Measurements from ENCODE around the gene MARK4. TPM values are rescaled to one million over a fixed set of nuclear protein-coding genes. Genes with fewer than 3 reads are reported as not detected.
"Not testable (repeated sequence)": the region's sequence is repeated elsewhere in the genome, so short reads cannot be mapped to it uniquely, and the experiment has no call there.

Gene MARK4
- total and polyA plus RNA-seq, 12 donors, result 5.6 to 53.3 (median 26.6) TPM

- Histone ChIP-seq H3K4me3 (no peak overlapping the region), H3K27me3 (peaks cover 9% of the 10 kb centered on the region), H3K9me3 (replicated peaks in 1 of 3) (no peaks in the 10 kb centered on the region), H3K27ac (no peak overlapping the region), H3K4me1 (replicated peaks in 1 of 2) (peaks cover 0 to 11% of the 10 kb centered on the region in 2 donors), H3K36me3 (replicated peaks in 1 of 2) (no peaks in the 10 kb centered on the region)
- no peak for DNase-seq
- TF ChIP-seq CTCF (IDR thresholded peaks at IDR 0.05), result no peak
- no peak for TF ChIP-seq POLR2A (IDR thresholded peaks at IDR 0.05)
- 64 to 79% (median 73%) methylated on average over 18 of the region's 18 CpGs for WGBS, 4 donors
- intact Hi-C loops (cut with DNase I), result no loop called here
Measured at GRCh38 chr19:45218911-45219743, 31.9 kb upstream of the MARK4 start.

- Histone ChIP-seq H3K4me1 (replicated peaks in 1 of 2) (no peaks in the 10 kb centered on the region), H3K4me3 (no peak overlapping the region), H3K9me3 (replicated peaks in 1 of 3) (no peaks in the 10 kb centered on the region), H3K27ac (no peak overlapping the region), H3K27me3 (no peaks in the 10 kb centered on the region), H3K36me3 (replicated peaks in 1 of 2) (no peaks in the 10 kb centered on the region)
- DNase-seq, result no peak
- intact Hi-C loops (cut with DNase I), result no loop called here
- WGBS, 4 donors, result 82 to 96% (median 93%) methylated on average over 6 of the region's 6 CpGs
- TF ChIP-seq CTCF (IDR thresholded peaks at IDR 0.05), result no peak
- TF ChIP-seq POLR2A (IDR thresholded peaks at IDR 0.05), result no peak
Measured at GRCh38 chr19:45222724-45223123, 28.3 kb upstream of the MARK4 start.

- WGBS, 4 donors, result 86 to 90% (median 86%) methylated on average over 5 of the region's 5 CpGs
- no peaks in the 10 kb centered on the region for H3K9me3 ChIP-seq (replicated peaks in 1 of 3)
- intact Hi-C loops (cut with DNase I), result no loop called here
Measured at GRCh38 chr19:45223879-45224278, 27.2 kb upstream of the MARK4 start.

GRCh38 chr19:45224645-45225044, 26.4 kb upstream of the MARK4 start:
- no peaks in the 10 kb centered on the region for H3K27me3 ChIP-seq
- H3K4me3 ChIP-seq, result no peak overlapping the region
- DNase-seq, result no peak
- intact Hi-C loops (cut with DNase I), result no loop called here
- H3K27ac ChIP-seq, result no peak overlapping the region
- H3K4me1 ChIP-seq (replicated peaks in 1 of 2), result no peaks in the 10 kb centered on the region
- TF ChIP-seq POLR2A (IDR thresholded peaks at IDR 0.05) (no peak), CTCF (IDR thresholded peaks at IDR 0.05) (no peak)
- no peaks in the 10 kb centered on the region for H3K36me3 ChIP-seq (replicated peaks in 1 of 2)
- 70 to 92% (median 75%) methylated on average over 5 to 11 of the region's 11 CpGs; no CpG with 5 or more reads in 1 of the 4 donors for WGBS, 4 donors
- no peaks in the 10 kb centered on the region for H3K9me3 ChIP-seq (replicated peaks in 1 of 3)

More at GRCh38 chr19:45223879-45224278, 27.2 kb upstream of the MARK4 start:
- no peak overlapping the region for H3K27ac ChIP-seq
- no peaks in the 10 kb centered on the region for H3K4me1 ChIP-seq (replicated peaks in 1 of 2)
- no peaks in the 10 kb centered on the region for H3K36me3 ChIP-seq (replicated peaks in 1 of 2)
- no peak overlapping the region for H3K4me3 ChIP-seq
- H3K27me3 ChIP-seq, result no peaks in the 10 kb centered on the region
- DNase-seq, result no peak
- TF ChIP-seq CTCF (IDR thresholded peaks at IDR 0.05) (no peak), POLR2A (IDR thresholded peaks at IDR 0.05) (no peak)

GRCh38 chr19:45229056-45229455, 22.0 kb upstream of the MARK4 start:
- DNase-seq; H3K4me3 ChIP-seq; H3K4me1 ChIP-seq (replicated peaks in 1 of 2); H3K27ac ChIP-seq; H3K36me3 ChIP-seq (replicated peaks in 1 of 2); intact Hi-C loops (cut with DNase I); H3K27me3 ChIP-seq; H3K9me3 ChIP-seq (replicated peaks in 1 of 3): not testable (repeated sequence)
- 69 to 82% (median 74%) methylated on average over 2 of the region's 2 CpGs for WGBS, 4 donors

All from adrenal gland (tissue), 12 donors.